GM19023 (cell line): ENCODE measurements around the gene B3GAT3.
"Not testable (repeated sequence)": the region's sequence is repeated elsewhere in the genome, so short reads cannot be mapped to it uniquely, and the experiment has no call there.

Experiments used
- ATAC-seq: cut with Tn5 transposase; IDR thresholded peaks from one replicate; pipeline ENCODE4 v1.9.1; 2021; ENCODE audit warnings: mild to moderate bottlenecking, moderate library complexity; ENCODE audit not compliant: unreplicated experiment

B3GAT3 gene

DNA sequence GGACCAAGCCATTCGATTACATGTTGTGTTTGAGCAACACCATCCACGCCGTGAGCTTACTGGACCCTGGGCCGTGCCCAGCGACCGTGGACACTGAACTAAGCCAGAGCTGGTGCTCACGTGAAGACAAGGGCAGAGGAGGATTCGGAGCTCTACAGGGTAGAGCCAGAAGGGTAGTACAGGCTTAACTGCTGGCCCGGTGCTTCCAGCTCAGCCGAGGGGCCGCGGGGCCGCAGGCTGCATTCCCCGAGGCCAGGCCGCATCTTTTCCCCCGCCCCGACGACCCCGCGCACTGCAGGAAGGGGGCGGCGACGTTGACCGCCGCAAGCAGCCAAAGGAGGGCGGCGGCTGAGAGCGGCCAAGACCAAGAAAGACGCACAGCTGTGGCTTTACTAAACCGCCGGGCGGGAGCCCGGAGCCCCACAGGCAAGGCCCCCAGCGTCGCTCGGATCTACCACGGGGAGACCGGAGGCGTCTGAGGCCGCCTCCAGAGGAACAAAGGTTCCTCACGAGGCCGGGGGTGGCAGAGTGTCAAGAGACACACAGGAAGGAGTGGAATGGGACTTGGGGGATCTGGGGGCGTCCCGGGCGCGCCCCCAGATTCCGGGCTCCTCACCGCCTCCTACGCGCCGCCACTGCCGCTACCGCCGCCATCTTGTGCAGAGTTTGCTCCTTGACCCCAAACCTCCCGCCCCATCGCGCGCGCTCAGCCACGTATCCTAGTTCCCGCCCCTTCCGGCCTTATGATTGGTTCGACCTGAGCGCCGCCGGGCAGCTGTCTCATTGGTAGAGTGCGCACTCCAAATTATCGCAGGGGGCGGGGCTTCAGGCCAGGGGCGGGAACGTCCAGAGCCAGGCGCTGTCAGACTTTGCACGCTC, 24.4 kb upstream of the B3GAT3 start, which contains the start of gene GANAB:
Gene GANAB (minus strand): TSS at position 668 of the 879 bp plus-strand sequence. CDS start 14 bp downstream, at position 654.
- ATAC-seq: peak; percentile 91

DNA sequence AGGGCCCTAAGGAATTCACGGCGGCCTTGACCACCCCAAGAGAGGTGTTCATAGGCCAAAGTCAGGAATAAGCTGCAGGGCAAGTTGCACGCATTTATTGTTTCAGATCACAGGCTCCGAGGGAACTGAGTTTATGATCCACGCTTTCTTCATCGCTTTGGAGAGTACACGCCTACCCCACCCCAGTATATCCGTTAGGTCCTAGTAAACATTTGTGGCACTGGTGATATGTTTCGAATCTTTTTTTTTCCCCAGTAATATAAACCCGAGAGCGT, 23.8 kb upstream of the B3GAT3 start:
- ATAC-seq: no peak

DNA sequence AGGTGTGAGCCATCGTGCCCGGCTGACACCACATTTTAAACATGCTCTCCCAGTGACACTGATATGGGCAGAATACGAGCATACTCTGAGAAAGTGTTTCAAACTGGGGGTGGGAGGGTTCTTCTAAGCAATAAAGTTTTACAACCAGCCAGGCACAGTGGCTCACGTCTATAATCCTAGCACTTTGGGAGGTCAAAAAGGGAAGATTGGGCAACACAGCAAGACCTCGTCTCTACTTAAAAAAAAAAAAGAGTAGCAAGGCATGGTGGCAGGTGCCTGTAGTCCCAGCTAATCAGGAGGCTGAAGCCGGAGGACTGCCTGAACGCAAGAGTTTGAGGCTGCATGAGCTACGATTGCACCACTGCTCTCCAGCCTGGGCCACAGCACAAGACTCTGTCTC, 22.4 kb upstream of the B3GAT3 start:
- no peak for ATAC-seq

DNA sequence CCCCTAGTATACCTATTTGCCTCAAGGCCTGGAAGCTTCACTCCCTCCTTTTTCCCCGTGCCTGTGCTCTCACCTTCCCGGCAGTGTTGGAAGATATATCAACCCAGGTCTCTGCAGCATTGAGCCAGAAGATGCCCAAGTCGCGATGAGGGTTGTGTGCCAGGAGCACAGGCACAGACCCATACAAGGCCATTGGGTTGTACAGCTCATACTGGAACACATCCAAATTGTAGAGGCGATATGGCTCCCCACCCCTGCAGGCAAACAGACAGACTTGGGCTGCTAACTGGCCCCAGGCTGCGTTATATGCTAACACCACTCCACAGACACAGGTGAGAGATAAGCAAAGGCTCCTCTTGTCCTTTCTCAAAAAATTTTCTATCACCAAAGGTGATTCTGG, 10.7 kb upstream of the B3GAT3 start:
- no peak for ATAC-seq

DNA sequence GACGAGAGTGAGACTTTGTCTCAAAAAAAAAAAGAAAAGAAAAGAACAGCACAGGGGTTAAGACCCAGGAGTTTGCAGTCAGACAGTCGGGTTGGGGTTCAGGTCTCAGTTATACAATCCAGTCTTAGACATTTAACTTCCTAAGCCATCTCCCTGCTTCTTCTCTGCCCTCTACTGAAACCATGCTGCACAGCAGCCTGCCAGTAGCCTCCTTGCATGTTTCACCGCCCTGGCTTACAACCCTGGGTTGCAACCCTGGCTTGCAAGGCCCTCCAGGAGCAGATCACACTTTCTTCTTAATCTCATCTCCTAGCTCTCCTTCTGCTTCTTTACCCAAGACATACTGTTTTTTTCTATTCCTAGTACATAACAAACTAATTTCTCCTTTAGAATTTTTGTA, 5.9 kb upstream of the B3GAT3 start:
- ATAC-seq: no peak

DNA sequence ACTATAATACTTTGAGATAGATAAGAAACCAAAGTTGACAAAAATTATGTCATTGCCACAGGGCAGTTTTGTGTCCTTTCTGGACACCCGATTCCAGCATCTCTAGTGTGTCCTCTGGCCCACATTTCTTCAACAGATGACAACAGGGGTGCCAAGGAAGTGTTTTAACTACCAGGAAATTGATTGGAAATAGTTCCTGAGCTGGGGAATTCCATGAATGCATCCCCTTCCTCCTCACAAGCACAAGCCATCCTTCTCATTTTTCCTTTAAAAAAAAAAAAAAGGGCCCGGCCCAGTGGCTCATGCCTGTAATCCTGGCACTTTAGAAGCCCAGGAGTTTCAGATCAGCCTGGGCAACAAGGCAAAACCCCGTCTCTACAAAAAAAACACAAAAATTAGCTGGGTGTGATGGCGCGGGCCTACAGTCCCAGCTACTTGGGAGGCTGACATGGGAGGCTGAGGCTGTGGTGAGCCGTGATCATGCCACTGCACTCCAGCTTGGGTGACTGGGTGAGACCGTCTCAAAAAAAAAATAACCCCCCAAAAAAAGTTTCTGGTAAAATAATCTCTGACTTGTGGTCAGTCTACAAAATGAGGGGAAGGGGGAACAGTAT, 797 bp upstream of the B3GAT3 start:
- no peak for ATAC-seq

DNA sequence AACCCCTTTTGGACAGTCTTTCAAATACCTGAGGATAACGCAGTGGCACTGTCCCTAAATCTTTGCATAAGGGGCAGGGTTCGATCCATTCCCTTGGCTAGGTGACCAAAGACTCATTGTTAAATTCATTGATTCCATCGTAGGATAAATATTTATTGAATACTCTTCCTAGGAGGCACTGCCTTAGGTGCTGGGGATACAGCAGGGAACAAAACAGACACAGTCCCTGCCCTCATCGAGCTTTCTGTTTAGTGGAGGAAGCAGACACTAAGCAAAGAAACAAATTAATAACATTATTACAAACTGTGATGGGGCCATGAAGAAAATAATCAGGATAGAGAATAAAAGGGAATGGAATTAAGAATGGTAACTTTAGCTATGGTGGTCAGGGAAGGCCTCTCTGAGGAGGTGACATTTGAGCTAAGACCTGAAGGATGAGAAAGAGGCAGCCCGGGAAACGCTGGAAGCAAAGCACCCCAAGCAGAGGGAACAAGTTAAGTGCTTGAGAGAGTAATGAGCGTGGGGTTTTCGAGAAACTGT, 689 bp downstream of the B3GAT3 start:
- ATAC-seq: no peak

DNA sequence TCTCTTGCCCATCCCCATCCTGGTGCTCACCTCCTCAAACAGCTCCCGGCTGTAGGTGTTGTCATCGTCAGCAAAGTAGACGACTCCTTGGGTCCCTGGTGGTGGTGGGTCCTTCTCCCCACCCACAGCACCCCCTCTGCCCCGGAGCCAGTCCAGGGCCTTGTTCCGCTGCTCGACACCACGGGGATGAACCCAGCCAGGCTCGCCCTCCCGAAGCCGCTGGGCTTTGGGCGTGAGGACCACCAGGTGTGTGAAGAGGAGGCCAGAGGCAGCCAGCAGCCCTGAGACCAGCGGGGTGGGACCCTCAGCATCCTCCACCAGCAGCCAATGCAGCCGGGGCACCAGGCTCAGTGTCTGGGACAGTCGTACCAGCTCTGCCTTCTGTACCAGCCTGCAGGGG, 4.8 kb downstream of the B3GAT3 start:
- ATAC-seq: not testable (repeated sequence)

DNA sequence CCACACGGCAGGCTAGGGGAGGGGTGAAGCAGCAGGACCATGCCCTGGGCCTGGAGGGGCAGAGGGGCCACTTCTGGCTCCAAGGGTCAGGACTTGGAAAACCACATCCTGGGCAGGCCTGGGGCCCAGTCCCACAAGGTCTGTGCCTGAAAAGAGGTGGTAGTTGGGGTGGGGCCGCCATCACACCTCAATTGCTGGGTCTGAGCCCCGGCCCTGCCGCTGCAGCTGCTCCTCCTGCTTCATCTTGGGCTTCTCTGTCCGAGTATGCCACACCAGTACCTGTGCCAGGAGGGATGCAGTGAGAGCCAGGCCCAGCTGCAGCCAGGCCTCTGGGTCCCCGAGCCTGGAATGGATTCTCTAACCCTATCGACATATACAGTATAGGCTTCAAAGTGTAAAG, 6.3 kb downstream of the B3GAT3 start:
- no peak for ATAC-seq

DNA sequence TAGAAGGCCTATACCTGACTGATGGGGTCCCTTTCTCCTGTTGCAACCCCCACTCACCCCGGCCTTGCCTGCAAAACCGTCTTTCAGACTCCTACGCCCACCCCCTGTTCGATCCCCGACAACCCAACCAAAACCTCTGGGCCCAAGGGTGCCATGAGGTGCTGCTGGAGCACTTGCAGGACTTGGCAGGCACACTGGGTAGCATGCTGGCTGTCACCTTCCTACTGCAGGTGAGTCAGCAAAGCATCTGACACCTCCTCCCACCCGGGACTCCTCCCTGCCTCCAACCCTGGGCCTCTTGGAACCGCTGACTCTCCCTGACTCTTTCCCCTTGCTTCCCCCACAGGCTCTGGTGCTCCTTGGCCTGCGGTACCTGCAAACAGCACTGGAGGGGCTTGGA, 7.5 kb downstream of the B3GAT3 start:
- ATAC-seq: no peak

DNA sequence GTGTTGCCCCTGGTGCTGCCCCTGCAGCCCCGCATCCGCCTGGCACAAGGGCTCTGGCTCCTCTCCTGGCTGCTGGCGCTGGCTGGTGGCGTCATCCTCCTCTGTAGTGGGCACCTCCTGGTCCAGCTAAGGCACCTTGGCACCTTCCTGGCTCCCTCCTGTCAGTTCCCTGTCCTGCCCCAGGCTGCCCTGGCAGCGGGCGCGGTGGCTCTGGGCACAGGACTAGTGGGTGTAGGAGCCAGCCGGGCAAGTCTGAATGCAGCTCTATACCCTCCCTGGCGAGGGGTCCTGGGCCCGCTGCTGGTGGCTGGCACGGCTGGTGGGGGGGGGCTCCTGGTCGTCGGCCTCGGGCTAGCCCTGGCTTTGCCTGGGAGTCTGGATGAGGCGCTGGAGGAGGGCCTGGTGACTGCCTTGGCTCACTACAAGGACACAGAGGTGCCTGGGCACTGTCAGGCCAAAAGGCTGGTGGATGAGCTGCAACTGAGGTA, 8.5 kb downstream of the B3GAT3 start:
- no peak for ATAC-seq

DNA sequence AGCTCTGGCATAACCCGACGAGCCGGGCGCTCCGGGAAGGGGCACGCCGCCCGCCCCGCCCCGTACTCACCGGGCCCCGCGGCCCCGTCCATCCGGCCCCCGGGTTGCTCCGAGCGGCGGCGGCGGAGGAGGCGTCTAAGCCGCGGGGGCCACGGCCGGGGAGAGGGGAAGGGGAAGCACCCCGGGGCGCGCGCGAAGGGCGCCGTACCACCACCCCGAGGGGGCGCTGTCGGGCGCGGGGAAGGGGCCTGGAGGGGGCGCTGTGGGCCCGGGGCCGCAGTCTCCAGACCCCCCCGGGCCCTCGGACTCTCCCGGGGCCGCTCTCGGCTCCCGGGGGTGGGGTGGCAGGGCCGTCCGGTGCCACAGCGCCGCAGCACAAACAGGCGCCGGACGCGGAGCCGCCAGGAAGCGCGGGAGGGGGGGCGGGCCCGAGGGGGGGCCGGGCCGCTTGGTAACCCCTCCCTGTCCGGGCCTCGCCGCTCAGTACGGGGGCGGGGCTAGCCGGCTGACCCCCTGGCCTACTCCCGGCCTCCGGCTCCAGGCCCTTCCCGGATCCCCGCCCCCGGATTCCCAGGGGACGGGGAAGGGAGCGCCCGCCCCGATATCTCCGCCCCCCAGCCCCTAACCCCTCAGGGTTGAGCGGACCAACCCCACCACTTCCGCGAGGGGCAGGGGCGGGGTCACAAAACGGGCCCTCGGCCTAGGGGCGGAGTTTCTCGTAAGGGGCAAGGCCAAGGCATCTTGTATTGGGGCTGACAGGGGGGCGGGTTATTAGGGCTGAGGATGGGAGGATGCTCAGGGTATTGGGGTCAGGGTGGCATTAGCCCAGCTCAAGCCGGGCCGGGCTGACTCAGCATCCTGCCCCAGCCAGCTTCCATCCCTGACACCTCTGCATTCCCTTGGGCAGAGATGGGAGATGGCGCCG, 9.2 kb downstream of the B3GAT3 start, which contains the start of the genes EML3 and ROM1:
Gene EML3 (minus strand): TSS at position 410 of the 925 bp plus-strand sequence. CDS start 318 bp downstream, at position 92.
Gene ROM1 (plus strand): TSS at position 892 of the 925 bp plus-strand sequence. CDS start 25 bp downstream, at position 917.
- peak; percentile 74 for ATAC-seq

DNA sequence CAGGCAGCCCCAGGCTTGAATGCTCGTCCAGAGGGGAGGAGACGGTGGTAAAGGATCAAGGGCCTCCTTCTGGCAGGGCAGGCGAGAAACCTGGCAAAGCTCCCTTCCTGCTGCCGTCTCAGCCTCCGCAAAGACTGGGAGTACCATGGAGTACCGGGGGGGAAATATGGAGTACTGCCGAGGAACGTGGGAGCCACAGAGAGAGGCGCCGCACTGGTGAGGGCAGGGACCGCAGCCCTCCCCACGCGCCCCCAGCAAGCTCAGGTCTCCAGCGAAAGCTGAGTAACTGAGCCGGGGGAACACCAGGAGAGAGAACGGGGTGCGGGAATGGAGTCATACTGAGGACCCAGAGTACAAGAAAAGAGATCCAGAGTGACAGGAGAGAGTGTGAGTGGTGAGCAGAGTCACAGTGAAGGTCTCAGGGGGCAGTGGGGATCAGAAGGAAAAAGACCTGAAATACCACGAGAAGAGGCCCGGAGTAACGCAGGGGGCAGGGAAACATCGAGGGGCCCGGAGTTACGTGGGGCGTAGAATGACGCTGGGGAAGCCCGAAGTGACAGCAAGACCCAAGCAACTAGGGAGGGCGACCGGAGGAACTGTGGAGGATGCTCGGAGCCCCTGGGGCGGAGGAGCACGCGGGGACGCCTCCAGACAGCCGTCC, 10.0 kb downstream of the B3GAT3 start:
- ATAC-seq: peak; percentile 21

DNA sequence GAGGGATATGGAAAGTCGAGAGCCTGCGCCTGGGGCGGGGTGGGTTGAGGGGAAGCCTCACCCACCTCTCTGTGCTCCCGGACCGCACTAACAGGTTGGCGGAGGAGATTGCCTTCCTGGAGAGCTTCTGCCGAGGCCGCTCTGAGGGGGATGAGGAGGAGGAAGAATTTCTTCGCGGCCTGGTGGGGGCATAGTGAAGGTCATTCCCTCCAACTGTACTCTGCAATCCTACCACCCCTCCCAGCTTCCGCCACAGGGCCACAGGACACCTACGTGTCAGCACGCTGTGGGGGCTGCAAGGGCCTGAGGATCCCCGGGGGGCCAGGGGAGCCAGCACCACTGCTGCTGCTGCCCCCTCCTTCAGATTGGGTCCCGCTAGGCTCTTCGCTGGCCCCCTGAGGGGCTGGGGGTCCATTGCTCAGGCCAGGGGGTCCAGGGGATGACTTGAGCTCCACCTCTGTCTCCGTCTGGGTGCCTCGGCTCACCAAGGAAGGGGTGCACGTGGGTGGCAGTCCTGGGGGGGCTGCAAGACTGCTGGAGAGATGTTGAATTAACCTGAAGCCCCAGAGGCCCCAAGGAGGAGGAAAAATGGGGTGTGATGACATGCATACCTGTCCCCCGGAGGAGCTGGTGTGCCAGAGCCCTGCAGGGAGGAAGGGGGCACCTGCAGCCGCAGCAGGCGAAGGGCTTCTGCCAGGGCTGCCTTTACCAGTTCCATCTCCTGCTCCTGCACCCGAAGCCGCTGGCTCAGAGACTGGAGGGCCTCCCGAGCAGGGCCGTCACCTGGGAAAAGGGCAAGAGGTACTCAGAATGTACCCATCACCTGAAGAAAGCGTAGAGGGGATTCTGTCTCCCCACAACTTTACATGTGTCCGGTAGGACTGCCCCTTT, 10.7 kb downstream of the B3GAT3 start:
- no peak for ATAC-seq

DNA sequence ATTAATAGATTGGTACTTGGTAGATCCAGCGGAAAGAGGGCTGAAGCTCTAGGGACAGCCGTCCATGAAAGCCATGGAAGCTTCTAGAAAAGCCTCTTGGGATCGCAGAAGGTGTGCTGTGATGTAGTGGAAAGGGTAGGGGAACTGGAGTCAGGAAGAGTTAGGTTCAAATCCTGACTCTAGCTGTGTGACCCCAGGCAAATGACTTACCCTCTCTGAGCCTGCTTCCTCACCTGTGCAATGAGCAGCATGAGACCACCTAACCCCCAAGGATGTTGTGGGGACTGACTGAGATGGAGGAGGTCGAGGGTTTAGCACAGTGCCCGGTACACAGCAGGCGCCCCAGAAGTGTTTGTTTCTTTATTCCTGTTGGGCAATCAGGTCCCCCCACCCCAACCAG, 11.4 kb downstream of the B3GAT3 start:
- no peak for ATAC-seq

DNA sequence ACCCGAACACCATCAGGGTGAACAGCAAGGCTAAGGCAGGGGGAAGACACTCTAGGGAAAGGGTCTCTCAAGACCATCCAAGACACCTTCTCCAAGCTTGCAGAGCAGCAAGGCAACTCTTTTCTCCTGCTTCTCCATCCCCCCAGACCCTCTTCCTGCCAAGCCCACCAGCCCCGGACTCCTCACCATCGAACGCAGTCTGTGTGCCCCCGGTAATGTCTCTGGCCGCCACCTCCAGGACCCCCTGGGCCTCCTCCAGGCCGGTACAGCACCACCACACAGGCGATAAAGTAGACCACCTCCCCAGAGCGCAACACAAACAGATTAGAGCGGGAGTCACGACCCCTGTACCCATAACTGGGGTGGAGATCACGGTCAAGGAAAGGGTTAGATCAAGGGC, 13.0 kb downstream of the B3GAT3 start:
- no peak for ATAC-seq

DNA sequence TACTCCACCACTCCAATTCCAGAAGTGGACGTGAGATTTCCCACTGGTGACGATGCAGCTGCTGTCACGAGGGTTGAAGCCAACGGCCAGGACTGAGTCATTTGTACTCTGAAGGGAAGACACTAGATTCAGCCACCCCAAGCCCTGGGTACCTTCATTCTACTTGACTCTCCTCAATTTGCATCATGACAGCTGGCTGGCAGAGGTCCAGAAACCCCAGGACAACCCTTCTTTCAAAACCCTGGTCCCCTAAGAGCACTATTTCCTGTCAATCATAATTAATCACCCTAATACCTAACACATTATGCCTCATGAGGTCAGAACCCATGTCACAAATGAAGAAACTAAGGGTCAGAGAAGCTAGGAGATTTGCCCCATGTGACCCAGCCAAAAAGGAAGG, 14.1 kb downstream of the B3GAT3 start:
- ATAC-seq: no peak

DNA sequence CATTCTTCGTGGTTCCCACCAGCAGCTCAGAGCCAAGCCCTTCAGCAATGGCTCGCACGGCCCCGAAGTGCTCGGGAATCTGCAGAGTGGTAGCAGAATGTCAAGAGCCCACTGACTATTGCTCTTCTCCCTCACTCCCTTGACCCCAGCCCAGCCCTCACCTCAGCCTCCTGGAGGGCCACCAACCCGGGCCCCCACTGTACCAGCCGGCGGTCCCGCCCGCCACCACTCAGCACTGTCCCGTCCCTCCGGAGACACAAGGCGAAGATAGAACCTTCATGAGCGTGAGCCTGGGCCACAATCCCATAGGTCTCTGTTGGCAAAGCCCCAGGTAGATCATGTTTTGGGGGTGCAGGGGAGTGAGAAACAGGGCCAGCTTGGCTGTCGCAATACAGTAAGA, 15.9 kb downstream of the B3GAT3 start:
- no peak for ATAC-seq

DNA sequence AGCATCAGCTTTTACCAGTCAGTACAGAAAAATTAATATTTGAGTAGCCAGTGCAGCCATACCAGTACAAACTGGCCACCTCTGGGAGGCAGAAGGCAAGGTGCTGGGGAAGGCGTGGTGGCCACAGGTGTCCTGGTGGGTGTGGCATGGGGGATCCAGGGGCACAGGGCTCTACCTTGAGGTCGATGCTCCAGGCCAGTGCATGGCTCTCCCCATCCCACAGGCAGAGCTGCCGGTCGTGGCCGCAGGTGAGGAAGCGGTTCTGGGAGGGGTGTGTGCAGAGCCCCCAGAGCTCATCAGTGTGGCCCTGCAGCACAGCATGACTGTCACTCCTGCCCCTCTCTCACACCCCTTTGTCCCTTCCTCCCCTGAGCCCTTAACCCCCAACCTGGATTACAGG, 16.3 kb downstream of the B3GAT3 start:
- no peak for ATAC-seq
